ENCODE data around the gene ERFE.

DNA sequence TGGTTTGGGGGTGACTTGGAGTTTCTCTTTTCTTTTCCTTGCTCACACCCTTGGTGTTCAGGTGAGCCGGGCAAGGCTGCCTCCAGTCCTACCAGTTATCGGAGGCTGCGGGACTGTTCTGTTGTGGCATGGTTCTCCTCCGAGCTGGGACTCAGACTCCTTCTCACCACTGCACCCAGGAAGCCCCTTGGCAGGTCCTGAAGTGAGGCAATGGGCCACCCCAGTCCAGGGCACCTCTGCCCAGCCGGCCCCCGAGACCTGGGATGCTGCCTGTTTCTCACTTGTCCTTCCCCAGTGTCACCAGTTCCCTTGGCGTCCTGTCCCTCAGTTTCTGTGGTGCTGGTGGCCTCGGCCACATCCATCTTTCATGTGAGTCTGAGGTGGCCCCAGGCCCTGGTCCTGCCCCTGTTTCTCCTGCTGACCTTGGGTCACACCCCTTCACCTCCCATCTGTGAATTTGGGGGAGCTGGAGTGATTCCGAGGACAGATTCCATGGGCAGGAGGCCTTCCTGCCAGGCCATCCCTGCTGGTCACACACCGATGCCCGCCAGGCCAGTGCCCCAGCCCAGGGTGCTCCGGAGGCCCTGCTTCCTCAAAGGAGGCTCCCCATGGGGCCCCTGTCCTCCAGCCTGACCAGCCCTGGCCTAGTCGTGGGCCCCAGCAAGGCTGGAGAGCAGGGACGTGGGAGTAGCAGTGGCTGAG is 26.9 kb upstream of the ERFE start:
- no peak for TF ChIP-seq EZH2phosphoT487 (IDR thresholded peaks at IDR 0.05; ENCODE audit: insufficient read depth, low read depth)
- TF ChIP-seq EZH2 (IDR thresholded peaks at IDR 0.05; ENCODE audit: insufficient read depth, poor library complexity, severe bottlenecking): no peak
